IMR-90 (cell line): ENCODE data around the gene TSPAN33. TPM values are rescaled to one million over a fixed set of nuclear protein-coding genes. Genes with fewer than 3 reads are reported as not detected.

Source experiments
- ATAC-seq: fragments of 200-7000 bp; cut with Tn5 transposase; 2 replicates; pipeline ENCODE4 v1.9.1; 2020; ENCODE audit warnings: low read depth, mild to moderate bottlenecking, moderate library complexity
- BruUV-seq: library from RNA; stranded (reverse); fragments of 400-500 nt; replicated peaks from 2 replicates; lab custom pipeline; 2021; lab: Mats Ljungman, UMichigan
- CTCF ChIA-PET: fragments of 300-600 bp; formaldehyde crosslinking; extraction: SDS; loops from one replicate; lab custom pipeline; 2021; ENCODE audit warnings: antibody characterized with exemption; lab: Yijun Ruan, JAX
- POLR2A ChIA-PET: fragments of 300-600 bp; sonication (Branson Sonifier 250); formaldehyde crosslinking; loops from one replicate; lab custom pipeline; 2022; ENCODE audit warnings: antibody characterized with exemption; ENCODE audit not compliant: unreplicated experiment; lab: Charles Lee
- DNase-seq: peaks from one replicate; pipeline ENCODE4 v3.0.0; 2013
- H2AFZ ChIP-seq: replicated peaks from 2 replicates; pipeline ENCODE3; 2013; ENCODE audit warnings: low read length, mild to moderate bottlenecking; ENCODE audit not compliant: poor library complexity
- H2AK5ac ChIP-seq: 2 replicates; pipeline ENCODE4 v1.6.1; 2013; ENCODE audit warnings: low read depth, low read length, inconsistent platforms
- H2AK9ac ChIP-seq: replicated peaks from 2 replicates; pipeline ENCODE3; 2013; ENCODE audit warnings: mild to moderate bottlenecking, low read depth, low read length, moderate library complexity; ENCODE audit not compliant: poor library complexity
- H2BK120ac ChIP-seq: 2 replicates; pipeline ENCODE4 v1.6.1; 2013; ENCODE audit warnings: low read depth, low read length, inconsistent platforms
- H2BK15ac ChIP-seq: 3 replicates; pipeline ENCODE4 v1.6.1; 2013; ENCODE audit warnings: low read depth, low read length, inconsistent platforms
- H2BK20ac ChIP-seq: 2 replicates; pipeline ENCODE4 v1.6.1; 2013; ENCODE audit warnings: low read depth, mild to moderate bottlenecking, inconsistent platforms, low read length, moderate library complexity
- H2BK5ac ChIP-seq: 2 replicates; pipeline ENCODE4 v1.6.1; 2013; ENCODE audit warnings: mild to moderate bottlenecking, low read depth, low read length, inconsistent platforms; ENCODE audit not compliant: poor library complexity, severe bottlenecking
- H3K14ac ChIP-seq: replicated peaks from 2 replicates; pipeline ENCODE4 v1.6.1; 2013; ENCODE audit warnings: low read depth, low read length, inconsistent platforms
- H3K18ac ChIP-seq: 2 replicates; pipeline ENCODE4 v1.6.1; 2013; ENCODE audit warnings: low read depth, low read length, control low read depth
- H3K23ac ChIP-seq: 2 replicates; pipeline ENCODE4 v1.6.1; 2013; ENCODE audit warnings: low read depth, low read length, inconsistent platforms
- H3K27ac ChIP-seq: 2 replicates; pipeline ENCODE4 v1.5.1; 2013; ENCODE audit warnings: mild to moderate bottlenecking, control low read depth, low read length; ENCODE audit not compliant: insufficient read depth
- H3K27me3 ChIP-seq: 2 replicates; pipeline ENCODE4 v1.6.1; 2013; ENCODE audit warnings: low read length; ENCODE audit not compliant: control insufficient read depth, insufficient read depth
- H3K36me3 ChIP-seq: 2 replicates; pipeline ENCODE4 v1.6.1; 2013; ENCODE audit warnings: low read length, mixed read lengths; ENCODE audit not compliant: control insufficient read depth, insufficient read depth
- H3K4ac ChIP-seq: 2 replicates; pipeline ENCODE4 v1.6.1; 2013; ENCODE audit warnings: low read depth, low read length, inconsistent platforms
- H3K4me1 ChIP-seq: 2 replicates; pipeline ENCODE4 v1.6.1; 2013; ENCODE audit warnings: low read length, mixed read lengths; ENCODE audit not compliant: control insufficient read depth, insufficient read depth
- H3K4me2 ChIP-seq: 2 replicates; pipeline ENCODE4 v1.6.1; 2013; ENCODE audit warnings: low read depth, mild to moderate bottlenecking, control low read depth, low read length, moderate library complexity
- H3K4me3 ChIP-seq: 2 replicates; pipeline ENCODE4 v1.5.1; 2013; ENCODE audit warnings: low read depth, mild to moderate bottlenecking, control low read depth, low read length, moderate library complexity; ENCODE audit not compliant: insufficient read depth
- H3K56ac ChIP-seq: 2 replicates; pipeline ENCODE4 v1.6.1; 2013; ENCODE audit warnings: low read length, inconsistent platforms; ENCODE audit not compliant: insufficient read depth; ENCODE audit errors: extremely low read depth
- H3K79me1 ChIP-seq, 2 experiments: 2 replicates each; pipeline ENCODE4 v1.6.1; 2013; ENCODE audit warnings: low read length in 2 of 2, inconsistent platforms in 1 of 2, low read depth in 1 of 2
- H3K9ac ChIP-seq: 2 replicates; pipeline ENCODE4 v1.6.1; 2013; ENCODE audit warnings: low read depth, low read length, control low read depth
- H3K9me1 ChIP-seq: 2 replicates; pipeline ENCODE4 v1.6.1; 2013; ENCODE audit warnings: low read length, inconsistent platforms; ENCODE audit not compliant: insufficient read depth
- H3K9me3 ChIP-seq: 2 replicates; pipeline ENCODE4 v1.6.1; 2013; ENCODE audit warnings: low read length; ENCODE audit not compliant: control insufficient read depth, insufficient read depth
- H4K20me1 ChIP-seq: 2 replicates; pipeline ENCODE4 v1.6.1; 2013; ENCODE audit warnings: low read length, inconsistent platforms; ENCODE audit not compliant: insufficient read depth
- H4K5ac ChIP-seq: 2 replicates; pipeline ENCODE4 v1.6.1; 2013; ENCODE audit warnings: mild to moderate bottlenecking, low read depth, low read length, control low read depth
- H4K8ac ChIP-seq, 2 experiments: 2 replicates each; pipeline ENCODE4 v1.6.1; 2013; ENCODE audit warnings: low read depth in 2 of 2, low read length in 2 of 2, control low read depth in 1 of 2, inconsistent platforms in 1 of 2
- H4K91ac ChIP-seq: 2 replicates; pipeline ENCODE4 v1.6.1; 2013; ENCODE audit warnings: low read depth, low read length, inconsistent platforms; ENCODE audit not compliant: insufficient read depth
- SMC3 ChIP-seq: fragments of 150-350 bp; IDR thresholded peaks from 2 replicates; pipeline ENCODE4 v1.6.1; 2016; ENCODE audit warnings: low read depth, mild to moderate bottlenecking, antibody characterized with exemption, low read length, moderate library complexity
- WGBS, 2 experiments: methylation state at CpG; one replicate each; pipeline versions ENCODE4 v1.1.5 to v1.1.7; 2013; ENCODE audit warnings: missing lambda C conversion rate in 2 of 2; ENCODE audit not compliant: insufficient read length in 1 of 2; ENCODE audit errors: extremely low coverage in 2 of 2; 5-methylcytosine and 5-hydroxymethylcytosine counted together
- dilution Hi-C: fragments of 300-500 bp; cut with HindIII; formaldehyde crosslinking; loops from one replicate; pipeline ENCODE4 v1.14.3; 2018; ENCODE audit warnings: low sequenced_read_pairs; ENCODE audit not compliant: unreplicated experiment
- in situ Hi-C: fragments of 300-500 bp; cut with MboI; formaldehyde crosslinking; loops from 3 replicates; pipeline ENCODE4 v1.14.3; 2019; ENCODE audit warnings: low sequenced_read_pairs, inconsistent platforms, mixed read lengths
- intact Hi-C: fragments of 100-400 bp; cut with micrococcal nuclease; formaldehyde crosslinking; loops from 2 replicates; pipeline ENCODE4 v1.10.0; 2022
- polyA plus RNA-seq, 3 experiments: library from polyadenylated mRNA; depleted of rRNA; stranded (reverse); fragments of >200 nt; gene quantifications; 2 replicates each; pipeline ENCODE4 v1.2.3, GENCODE V29; 2012; ENCODE audit warnings: low replicate concordance in 1 of 3
- total RNA-seq: library from RNA; depleted of rRNA; stranded (reverse); fragments of >200 nt; gene quantifications from 2 replicates; pipeline ENCODE4 v1.2.3, GENCODE V29; 2012

TSPAN33 gene
- total and polyA plus RNA-seq, 2 of the 4 experiments (the other 2 are of a cell fraction) = 0.17 to 0.36 TPM

DNA sequence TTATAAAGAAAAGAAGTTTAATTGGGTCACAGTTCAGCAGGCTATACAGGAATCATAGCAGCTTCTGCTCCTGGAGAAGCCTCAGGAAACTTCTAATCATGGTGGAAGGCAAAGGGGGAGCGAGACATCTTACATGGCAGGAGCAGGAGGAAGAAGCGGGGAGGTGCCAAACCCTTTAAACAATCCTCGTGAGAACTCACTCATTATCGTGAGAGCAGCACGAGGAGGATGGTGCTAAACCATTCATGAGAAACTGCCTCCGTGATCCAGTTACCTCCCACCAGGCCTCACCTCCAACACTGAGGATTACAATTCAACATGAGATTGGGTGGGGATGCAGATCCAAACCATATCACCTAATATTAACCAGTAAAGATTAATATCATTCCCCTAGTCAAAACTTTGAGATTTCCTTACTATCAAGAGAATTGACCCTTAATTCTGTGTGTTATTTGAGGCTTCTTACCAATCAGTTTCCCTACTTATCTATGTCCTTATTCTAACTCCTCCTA, 42.3 kb downstream of the TSPAN33 start (continued):
- TF ChIP-seq SMC3 = no peak

DNA sequence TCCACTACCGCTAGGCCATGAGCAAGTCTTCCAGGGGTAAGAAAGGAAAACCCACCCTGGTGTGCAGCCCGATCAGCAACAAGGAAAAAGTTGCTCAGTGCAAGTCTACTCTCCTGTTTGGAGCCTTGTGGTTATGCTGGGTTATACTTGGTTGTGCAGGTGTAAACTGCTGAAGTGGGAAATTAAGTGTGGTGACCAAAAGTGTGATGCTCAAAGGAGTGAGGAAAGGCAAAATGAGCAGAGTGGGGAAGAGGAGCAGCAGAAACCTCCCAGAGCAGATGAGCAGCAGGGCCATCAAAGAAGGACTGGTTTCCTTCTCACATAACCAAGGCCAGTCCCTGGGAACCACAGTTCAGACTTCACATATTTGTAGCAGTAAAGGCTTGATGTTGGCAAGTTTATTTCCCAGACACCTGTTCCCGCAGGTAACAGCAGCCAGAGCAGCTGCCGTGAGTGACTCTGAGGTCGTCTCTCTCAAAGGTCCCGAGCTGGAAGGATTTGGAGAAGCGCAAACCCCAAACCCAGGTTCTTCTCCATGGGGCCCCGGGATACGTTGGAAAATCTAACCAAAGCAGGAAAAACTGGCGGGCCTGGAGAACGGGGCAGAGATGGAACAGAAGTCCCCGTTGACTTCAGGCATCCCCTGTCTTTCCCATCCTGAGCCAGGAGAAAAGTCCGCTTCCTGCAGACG, 43.3 kb downstream of the TSPAN33 start:
- 0 out of 2 replicates have a peak overlapping the region, but pooled peaks have one; percentile 33 for H3K23ac ChIP-seq
- dilution Hi-C loops (no loop called here), intact Hi-C loops (no loop called here), in situ Hi-C loops (no loop called here)
- H2AK9ac ChIP-seq = peak overlapping the region; percentile 80
- peaks cover 6% of the 10 kb centered on the region for H3K4me1 ChIP-seq
- H2AK5ac ChIP-seq = no peak overlapping the region
- H4K91ac ChIP-seq = no peak overlapping the region
- TF ChIP-seq SMC3 = no peak
- H3K36me3 ChIP-seq = no peaks in the 10 kb centered on the region
- peak overlapping the region; percentile 31 for H3K4ac ChIP-seq
- no peak overlapping the region for H3K14ac ChIP-seq
- H3K18ac ChIP-seq = no peak overlapping the region
- peaks cover 10% of the 10 kb centered on the region for H3K9me1 ChIP-seq
- BruUV-seq = no TSS peak
- H3K4me3 ChIP-seq = peak overlapping the region; percentile 93
- ChIA-PET POLR2A (no interaction called here), CTCF (no interaction called here)
- no peak overlapping the region for H2BK20ac ChIP-seq
- H2BK15ac ChIP-seq = no peak overlapping the region
- H3K9ac ChIP-seq = peak overlapping the region; percentile 69; the same call in 1 of the 2 replicates
- H3K27me3 ChIP-seq = peaks cover 11% of the 10 kb centered on the region
- ATAC-seq (no peak), DNase-seq (no peak)
- no peak overlapping the region for H3K27ac ChIP-seq
- H3K79me1 ChIP-seq = peaks cover 18 to 36% of the 10 kb centered on the region in 2 experiments; a peak in 3 of 4 replicates
- H2AFZ ChIP-seq = peak overlapping the region; percentile 94
- peaks cover 31% of the 10 kb centered on the region for H4K20me1 ChIP-seq
- peak overlapping the region; percentile 83 for H3K4me2 ChIP-seq
- peak overlapping the region in 1 of 2 experiments; percentile 51; a peak in 2 of 4 replicates for H4K8ac ChIP-seq
- no peaks in the 10 kb centered on the region for H3K9me3 ChIP-seq
- WGBS, 2 experiments = 8% methylated on average over 5 of the region's 14 CpGs; no CpG with 5 or more reads in 1 of the 2 experiments
- no peak overlapping the region for H2BK120ac ChIP-seq
- no peak overlapping the region for H2BK5ac ChIP-seq
- no peak overlapping the region for H4K5ac ChIP-seq
- H3K56ac ChIP-seq = no peak overlapping the region
